ENCODE data around the gene CYTH1.

GRCh38 chr17:78624324-78625151 lies 157.5 kb downstream of the CYTH1 start:
- TF ChIP-seq CTCF (IDR thresholded peaks at IDR 0.05; ENCODE audit: borderline replicate concordance, extremely low read depth, low read length, poor library complexity, severe bottlenecking) (no peak), EZH2 (IDR thresholded peaks at IDR 0.05; ENCODE audit: borderline replicate concordance, low read depth, low read length, severe bottlenecking) (no peak)

Data from DND-41 (cell line).